Mammary epithelial cell (primary cell): ENCODE data around the gene NUP210L.

Experiments used
- CTCF ChIP-seq, 2 donors: IDR thresholded peaks in 1 of 2; conservative IDR thresholded peaks in 1 of 2; 2 replicates each; pipeline ENCODE4 v1.5.1; 2011 to 2012; ENCODE audit warnings: inconsistent platforms in 2 of 2, low read length in 2 of 2, mild to moderate bottlenecking in 2 of 2, control low read depth in 1 of 2, low read depth in 1 of 2; ENCODE audit not compliant: insufficient read depth in 1 of 2; ENCODE audit errors: extremely low read depth in 1 of 2
- EZH2 ChIP-seq: IDR thresholded peaks from 2 replicates; pipeline ENCODE4 v1.6.1; 2012; ENCODE audit warnings: low read length, inconsistent platforms, borderline replicate concordance

GRCh38 chr1:154137888-154138287, 17.0 kb downstream of the NUP210L start:
- TF ChIP-seq EZH2 (no peak), CTCF (conservative IDR thresholded peaks at IDR 0.05 in 1 of 2, IDR thresholded peaks at IDR 0.05 in 1 of 2; ENCODE audit: extremely low read depth in 1 of 2, insufficient read depth in 1 of 2, low read depth in 1 of 2, low read length in 2 of 2) (no peak)
